GM21619 (cell line): ENCODE results near the gene TPM2.

Experiments
- ATAC-seq: cut with Tn5 transposase; IDR thresholded peaks from one replicate; pipeline ENCODE4 v1.9.1; 2021; ENCODE audit not compliant: unreplicated experiment

The TPM2 gene

GRCh38 chr9:35635730-35636129, 54.0 kb downstream of the TPM2 start:
- no peak for ATAC-seq
